Erythroblast (primary cell): ENCODE results near the gene SLC25A30.

ENCODE experiments used
- GATA1 ChIP-seq: IDR thresholded peaks from 2 replicates; pipeline ENCODE4 v1.6.1; 2011; ENCODE audit warnings: low read depth, mild to moderate bottlenecking, control low read depth, low read length, moderate library complexity
- POLR2A ChIP-seq: IDR thresholded peaks from 2 replicates; pipeline ENCODE4 v1.6.1; 2011; ENCODE audit warnings: mild to moderate bottlenecking, low read length

DNA sequence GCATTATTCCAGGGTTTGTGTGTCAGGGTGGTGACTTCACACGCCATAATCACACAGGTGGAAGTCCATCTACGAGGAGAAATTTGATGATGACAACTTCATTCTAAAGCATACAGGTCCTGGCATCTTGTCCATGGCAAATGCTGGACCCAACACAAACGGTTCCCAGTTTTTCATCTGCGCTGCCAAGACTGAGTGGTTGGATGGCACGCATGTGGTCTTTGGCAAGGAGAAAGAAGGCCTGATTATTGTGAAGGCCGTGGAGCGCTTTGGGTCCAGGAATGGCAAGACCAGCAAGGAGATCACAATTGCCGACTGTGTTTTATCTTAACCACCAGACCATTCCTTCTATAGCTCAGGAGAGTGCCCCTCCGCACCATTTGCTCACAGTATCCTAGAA is 18.2 kb upstream of the SLC25A30 start:
- no peak for TF ChIP-seq POLR2A
- no peak for TF ChIP-seq GATA1
